Measurements from ENCODE around the gene CACNA2D4.

CACNA2D4 gene

GRCh38 chr12:1811948-1812291 is 106.5 kb downstream of the CACNA2D4 start:
- Histone ChIP-seq H3K4me1 (ENCODE audit: control insufficient read depth, insufficient read depth, low read length) (peaks cover 13% of the 10 kb centered on the region), H3K9ac (ENCODE audit: low read depth, low read length) (no peak overlapping the region)

GRCh38 chr12:1811281-1811947 is 107.0 kb downstream of the CACNA2D4 start:
- H3K9me3 ChIP-seq (replicated peaks; ENCODE audit: low read length), result no peaks in the 10 kb centered on the region
- peaks cover 19% of the 10 kb centered on the region for H3K27me3 ChIP-seq (ENCODE audit: control insufficient read depth, insufficient read depth, low read length)
- no peaks in the 10 kb centered on the region for H3K36me3 ChIP-seq (ENCODE audit: insufficient read depth, low read length)
- no peak overlapping the region for H3K4me3 ChIP-seq (ENCODE audit: low read length)
- H3K4me1 ChIP-seq (ENCODE audit: control insufficient read depth, insufficient read depth, low read length), result peaks cover 13% of the 10 kb centered on the region
- H3K4me2 ChIP-seq (ENCODE audit: low read length), result no peak overlapping the region
- no peak overlapping the region for H3K9ac ChIP-seq (ENCODE audit: low read depth, low read length)

More at GRCh38 chr12:1811948-1812291, 106.5 kb downstream of the CACNA2D4 start:
- no peak overlapping the region for H3K4me2 ChIP-seq (ENCODE audit: low read length)
- no peaks in the 10 kb centered on the region for H3K36me3 ChIP-seq (ENCODE audit: insufficient read depth, low read length)
- no peaks in the 10 kb centered on the region for H3K9me3 ChIP-seq (replicated peaks; ENCODE audit: low read length)
- peaks cover 24% of the 10 kb centered on the region for H3K27me3 ChIP-seq (ENCODE audit: control insufficient read depth, insufficient read depth, low read length)
- H3K4me3 ChIP-seq (ENCODE audit: low read length), result no peak overlapping the region

GRCh38 chr12:1810931-1811280 is 107.5 kb downstream of the CACNA2D4 start:
- Histone ChIP-seq H3K9ac (ENCODE audit: low read depth, low read length) (no peak overlapping the region), H3K4me2 (ENCODE audit: low read length) (no peak overlapping the region), H3K4me1 (ENCODE audit: control insufficient read depth, insufficient read depth, low read length) (peaks cover 13% of the 10 kb centered on the region), H3K36me3 (ENCODE audit: insufficient read depth, low read length) (no peaks in the 10 kb centered on the region), H3K4me3 (ENCODE audit: low read length) (no peak overlapping the region), H3K27me3 (ENCODE audit: control insufficient read depth, insufficient read depth, low read length) (peaks cover 14% of the 10 kb centered on the region), H3K9me3 (replicated peaks; ENCODE audit: low read length) (no peaks in the 10 kb centered on the region)

GRCh38 chr12:1810201-1810930 is 108.1 kb downstream of the CACNA2D4 start:
- no peak overlapping the region for H3K9ac ChIP-seq (ENCODE audit: low read depth, low read length)
- H3K27me3 ChIP-seq (ENCODE audit: control insufficient read depth, insufficient read depth, low read length), result peaks cover 8% of the 10 kb centered on the region
- no peak overlapping the region for H3K4me2 ChIP-seq (ENCODE audit: low read length)
- H3K4me1 ChIP-seq (ENCODE audit: control insufficient read depth, insufficient read depth, low read length), result peaks cover 13% of the 10 kb centered on the region
- no peaks in the 10 kb centered on the region for H3K36me3 ChIP-seq (ENCODE audit: insufficient read depth, low read length)
- H3K9me3 ChIP-seq (replicated peaks; ENCODE audit: low read length), result no peaks in the 10 kb centered on the region
- no peak overlapping the region for H3K4me3 ChIP-seq (ENCODE audit: low read length)

- no peaks in the 10 kb centered on the region for H3K9me3 ChIP-seq (replicated peaks; ENCODE audit: low read length)
- H3K27me3 ChIP-seq (ENCODE audit: control insufficient read depth, insufficient read depth, low read length), result peaks cover 5% of the 10 kb centered on the region
- no peak overlapping the region for H3K9ac ChIP-seq (ENCODE audit: low read depth, low read length)
- no peaks in the 10 kb centered on the region for H3K36me3 ChIP-seq (ENCODE audit: insufficient read depth, low read length)
- H3K4me2 ChIP-seq (ENCODE audit: low read length), result no peak overlapping the region
- peaks cover 14% of the 10 kb centered on the region for H3K4me1 ChIP-seq (ENCODE audit: control insufficient read depth, insufficient read depth, low read length)
- no peak overlapping the region for H3K4me3 ChIP-seq (ENCODE audit: low read length)
Measured at GRCh38 chr12:1809591-1810190, 108.8 kb downstream of the CACNA2D4 start.

GRCh38 chr12:1808798-1809480 is 109.5 kb downstream of the CACNA2D4 start:
- H3K27me3 ChIP-seq (ENCODE audit: control insufficient read depth, insufficient read depth, low read length), result peaks cover 1% of the 10 kb centered on the region
- no peaks in the 10 kb centered on the region for H3K36me3 ChIP-seq (ENCODE audit: insufficient read depth, low read length)
- H3K4me1 ChIP-seq (ENCODE audit: control insufficient read depth, insufficient read depth, low read length), result peaks cover 16% of the 10 kb centered on the region
- no peaks in the 10 kb centered on the region for H3K9me3 ChIP-seq (replicated peaks; ENCODE audit: low read length)
- H3K4me2 ChIP-seq (ENCODE audit: low read length), result no peak overlapping the region
- H3K9ac ChIP-seq (ENCODE audit: low read depth, low read length), result no peak overlapping the region
- H3K4me3 ChIP-seq (ENCODE audit: low read length), result no peak overlapping the region

- Histone ChIP-seq H3K9me3 (replicated peaks; ENCODE audit: low read length) (no peaks in the 10 kb centered on the region), H3K36me3 (ENCODE audit: insufficient read depth, low read length) (no peaks in the 10 kb centered on the region), H3K4me3 (ENCODE audit: low read length) (no peak overlapping the region), H3K9ac (ENCODE audit: low read depth, low read length) (no peak overlapping the region), H3K4me1 (ENCODE audit: control insufficient read depth, insufficient read depth, low read length) (peaks cover 16% of the 10 kb centered on the region), H3K4me2 (ENCODE audit: low read length) (no peak overlapping the region), H3K27me3 (ENCODE audit: control insufficient read depth, insufficient read depth, low read length) (no peaks in the 10 kb centered on the region)
Measured at GRCh38 chr12:1808036-1808797, 110.2 kb downstream of the CACNA2D4 start.

GRCh38 chr12:1807087-1807860 is 111.2 kb downstream of the CACNA2D4 start:
- no peak overlapping the region for H3K9ac ChIP-seq (ENCODE audit: low read depth, low read length)
- no peaks in the 10 kb centered on the region for H3K36me3 ChIP-seq (ENCODE audit: insufficient read depth, low read length)

GRCh38 chr12:1806301-1807086 is 112.0 kb downstream of the CACNA2D4 start:
- no peaks in the 10 kb centered on the region for H3K9me3 ChIP-seq (replicated peaks; ENCODE audit: low read length)
- H3K9ac ChIP-seq (ENCODE audit: low read depth, low read length), result no peak overlapping the region
- H3K36me3 ChIP-seq (ENCODE audit: insufficient read depth, low read length), result no peaks in the 10 kb centered on the region
- H3K4me3 ChIP-seq (ENCODE audit: low read length), result no peak overlapping the region
- no peak overlapping the region for H3K4me2 ChIP-seq (ENCODE audit: low read length)
- H3K27me3 ChIP-seq (ENCODE audit: control insufficient read depth, insufficient read depth, low read length), result no peaks in the 10 kb centered on the region
- H3K4me1 ChIP-seq (ENCODE audit: control insufficient read depth, insufficient read depth, low read length), result peaks cover 7% of the 10 kb centered on the region

More at GRCh38 chr12:1807087-1807860, 111.2 kb downstream of the CACNA2D4 start:
- H3K4me2 ChIP-seq (ENCODE audit: low read length), result no peak overlapping the region
- no peak overlapping the region for H3K4me3 ChIP-seq (ENCODE audit: low read length)
- no peaks in the 10 kb centered on the region for H3K27me3 ChIP-seq (ENCODE audit: control insufficient read depth, insufficient read depth, low read length)
- peaks cover 6% of the 10 kb centered on the region for H3K4me1 ChIP-seq (ENCODE audit: control insufficient read depth, insufficient read depth, low read length)
- H3K9me3 ChIP-seq (replicated peaks; ENCODE audit: low read length), result no peaks in the 10 kb centered on the region

GRCh38 chr12:1805441-1806081 is 112.9 kb downstream of the CACNA2D4 start:
- Histone ChIP-seq H3K27me3 (ENCODE audit: control insufficient read depth, insufficient read depth, low read length) (no peaks in the 10 kb centered on the region), H3K9me3 (replicated peaks; ENCODE audit: low read length) (no peaks in the 10 kb centered on the region), H3K4me2 (ENCODE audit: low read length) (no peak overlapping the region)

More at GRCh38 chr12:1805441-1806081, 112.9 kb downstream of the CACNA2D4 start:
- no peaks in the 10 kb centered on the region for H3K36me3 ChIP-seq (ENCODE audit: insufficient read depth, low read length)
- H3K4me1 ChIP-seq (ENCODE audit: control insufficient read depth, insufficient read depth, low read length), result peaks cover 12% of the 10 kb centered on the region
- no peak overlapping the region for H3K4me3 ChIP-seq (ENCODE audit: low read length)
- no peak overlapping the region for H3K9ac ChIP-seq (ENCODE audit: low read depth, low read length)

Measured in skeletal muscle satellite cell (primary cell).